HG02884 (cell line): Measurements from ENCODE around the gene CDA.

Experiments
- ATAC-seq: cut with Tn5 transposase; IDR thresholded peaks from one replicate; pipeline ENCODE4 v1.9.1; 2021; ENCODE audit warnings: mild to moderate bottlenecking, moderate library complexity; ENCODE audit not compliant: unreplicated experiment

The CDA gene

DNA sequence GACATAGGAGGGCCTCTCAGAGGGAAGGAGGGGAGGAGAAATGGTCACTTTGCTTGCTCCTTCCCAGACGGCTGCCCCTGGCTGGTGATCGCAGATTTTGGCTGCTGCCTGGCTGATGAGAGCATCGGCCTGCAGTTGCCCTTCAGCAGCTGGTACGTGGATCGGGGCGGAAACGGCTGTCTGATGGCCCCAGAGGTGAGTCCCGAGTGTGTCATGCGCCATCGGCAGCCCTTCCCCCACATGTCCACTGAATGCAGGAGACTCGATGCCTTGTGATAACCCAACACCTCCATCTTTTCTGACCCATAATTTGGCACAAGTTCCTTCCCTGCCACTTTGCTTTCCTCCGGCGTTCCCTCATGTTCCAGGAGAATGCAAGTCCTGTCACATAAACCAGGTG lies 59.5 kb downstream of the CDA start:
- ATAC-seq = no peak

DNA sequence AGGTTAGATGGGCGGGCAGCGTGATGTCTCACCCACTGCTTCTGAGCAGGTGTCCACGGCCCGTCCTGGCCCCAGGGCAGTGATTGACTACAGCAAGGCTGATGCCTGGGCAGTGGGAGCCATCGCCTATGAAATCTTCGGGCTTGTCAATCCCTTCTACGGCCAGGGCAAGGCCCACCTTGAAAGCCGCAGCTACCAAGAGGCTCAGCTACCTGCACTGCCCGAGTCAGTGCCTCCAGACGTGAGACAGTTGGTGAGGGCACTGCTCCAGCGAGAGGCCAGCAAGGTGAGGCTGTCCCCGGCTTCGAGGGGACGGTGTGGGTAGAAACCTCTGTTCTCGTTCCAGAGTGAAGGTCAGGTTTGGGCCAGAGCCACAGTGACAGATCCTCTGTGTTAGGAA lies 60.0 kb downstream of the CDA start:
- no peak for ATAC-seq

DNA sequence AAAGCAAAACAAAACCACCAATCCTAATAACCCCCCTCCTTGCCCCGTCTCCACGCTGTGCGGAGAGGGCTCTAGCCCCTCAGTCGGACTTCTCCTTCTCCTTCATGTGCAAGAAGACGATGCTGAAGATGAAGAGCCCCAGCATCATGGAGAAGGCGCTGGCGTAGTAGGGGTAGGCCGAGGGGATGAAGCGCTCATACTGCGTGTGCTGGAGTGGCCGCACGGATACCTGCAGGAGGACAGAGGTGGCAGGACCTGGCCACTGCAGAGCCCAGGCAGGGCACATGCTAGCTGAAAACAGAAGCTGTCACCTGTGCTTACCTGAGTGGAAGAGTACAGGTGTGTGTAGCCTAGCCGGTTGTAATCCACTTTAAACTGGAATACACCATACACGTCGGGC lies 63.4 kb downstream of the CDA start:
- ATAC-seq = no peak

- no peak for ATAC-seq
Observed at GRCh38 chr1:20654104-20654690, 65.3 kb downstream of the CDA start.

GRCh38 chr1:20657024-20657423 lies 68.1 kb downstream of the CDA start:
- no peak for ATAC-seq

DNA sequence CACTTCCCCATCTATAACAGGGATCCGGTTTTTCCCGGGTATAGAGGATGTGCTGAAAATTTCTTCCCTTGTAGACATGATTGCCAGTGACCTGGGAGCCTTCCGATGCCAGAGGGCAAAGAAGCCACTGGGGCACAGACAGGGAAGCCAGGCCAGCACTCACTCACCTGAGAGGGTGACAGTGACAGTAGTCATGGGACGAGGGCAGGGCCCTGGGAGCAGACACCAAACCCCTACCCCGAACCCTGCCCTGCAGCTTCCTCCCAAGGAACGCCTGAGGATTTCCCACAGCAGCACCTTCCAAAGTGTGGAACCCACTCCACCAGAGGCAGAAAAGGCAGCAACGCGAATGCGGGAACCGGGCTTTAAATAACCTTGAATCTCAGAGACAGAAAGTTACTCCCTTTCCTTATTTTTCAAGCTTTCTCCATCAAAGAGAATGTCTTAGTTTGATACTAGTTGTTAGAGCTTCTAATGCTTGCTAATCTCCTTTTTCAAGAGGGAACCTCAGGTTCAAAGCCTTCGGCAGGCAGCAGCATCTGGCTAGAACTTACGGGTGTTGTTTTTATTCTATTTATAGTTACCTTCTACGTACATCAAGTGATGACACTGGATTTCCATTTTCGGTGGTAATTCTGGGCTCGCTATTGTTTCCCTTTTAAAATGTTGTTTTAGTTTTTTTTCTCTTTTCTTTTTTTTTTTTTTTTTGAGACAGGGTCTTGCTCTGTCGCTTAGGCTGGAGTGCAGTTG lies 69.4 kb downstream of the CDA start:
- ATAC-seq = no peak

GRCh38 chr1:20660363-20660762 lies 71.5 kb downstream of the CDA start:
- ATAC-seq = no peak

GRCh38 chr1:20660847-20661206 lies 71.9 kb downstream of the CDA start:
- ATAC-seq = peak; percentile 2

- ATAC-seq = peak; percentile 94
Observed at GRCh38 chr1:20661207-20662109, 72.6 kb downstream of the CDA start, which contains the start of gene DDOST. TSS of gene DDOST (minus strand) at chr1:20661369. CDS start at chr1:20661350, 19 bp downstream.

- no peak for ATAC-seq
Observed at GRCh38 chr1:20662110-20662475, 73.2 kb downstream of the CDA start.

DNA sequence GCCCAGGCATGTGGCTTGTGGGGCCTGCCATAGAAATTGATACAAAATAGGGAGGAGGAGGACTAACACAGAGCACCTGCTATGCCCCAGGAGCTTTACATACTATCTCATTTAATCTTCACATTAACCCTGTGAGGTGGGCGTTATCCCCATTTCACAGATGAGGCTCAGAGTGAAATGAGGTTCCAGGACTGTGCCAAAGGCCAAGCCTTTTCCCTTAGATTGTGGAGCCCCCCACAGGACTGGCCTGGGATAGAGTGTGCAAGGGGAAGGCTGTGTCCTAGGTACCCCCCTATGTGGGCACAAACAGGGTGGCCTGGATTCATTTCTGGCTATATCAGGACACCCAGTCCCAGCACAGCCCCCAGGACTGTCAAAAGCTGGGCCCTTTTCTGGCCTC lies 74.5 kb downstream of the CDA start:
- ATAC-seq = no peak

DNA sequence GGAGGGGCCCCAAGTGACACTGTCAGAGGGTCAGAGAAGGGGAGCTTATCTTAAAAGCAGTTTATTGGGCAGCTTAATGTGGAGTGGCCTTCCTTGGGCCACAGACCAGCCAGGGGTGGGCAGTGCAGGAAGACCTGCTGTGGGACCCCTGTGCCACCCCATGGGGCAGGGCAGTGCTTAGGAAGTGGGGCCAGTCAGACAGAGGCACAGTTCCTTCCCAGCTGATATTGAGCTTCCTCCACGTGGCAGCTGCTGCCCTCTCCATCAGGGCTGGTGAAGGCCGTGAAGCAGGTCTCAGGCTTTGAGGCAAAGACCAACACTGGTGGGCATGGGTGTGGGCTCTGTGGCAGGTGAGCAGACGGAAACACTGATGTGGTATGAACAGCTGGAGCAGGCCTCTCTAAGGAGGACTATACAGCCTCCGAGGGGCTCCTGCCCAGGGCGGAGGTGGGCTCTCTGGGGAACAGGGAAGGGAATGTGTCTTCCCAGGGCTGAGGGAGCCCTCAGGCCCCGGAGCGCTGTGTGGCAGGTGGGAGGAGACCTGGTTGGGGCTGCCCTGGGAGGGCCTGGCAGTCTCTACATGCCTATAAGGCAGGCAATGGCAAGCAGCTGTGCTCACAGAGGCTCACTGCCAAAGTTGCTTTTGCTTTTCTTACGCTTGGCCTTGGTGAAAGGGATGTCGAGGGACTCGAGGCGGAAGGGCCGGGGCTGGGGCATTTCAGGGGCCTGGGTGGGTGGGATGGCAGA lies 75.2 kb downstream of the CDA start:
- ATAC-seq = no peak

DNA sequence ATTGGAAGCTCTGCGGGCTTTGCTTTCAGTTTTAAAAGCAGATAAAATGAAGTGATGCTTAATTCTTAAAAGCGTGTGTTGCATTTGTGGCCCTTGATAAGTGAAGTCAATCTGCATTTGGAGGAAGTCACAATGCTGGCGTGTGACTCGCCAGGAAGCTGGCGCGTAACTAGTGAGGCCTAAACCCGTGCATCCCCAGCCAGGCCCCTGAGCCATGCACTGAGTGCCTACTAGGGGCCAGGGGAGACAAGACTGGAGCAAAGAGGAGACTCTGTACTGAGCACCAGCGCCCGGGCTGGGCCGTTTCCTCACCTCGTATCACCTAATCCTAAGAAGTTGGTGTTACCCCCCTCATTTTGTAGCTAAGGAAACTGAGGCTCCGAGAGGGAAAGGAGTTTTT lies 76.8 kb downstream of the CDA start:
- no peak for ATAC-seq

DNA sequence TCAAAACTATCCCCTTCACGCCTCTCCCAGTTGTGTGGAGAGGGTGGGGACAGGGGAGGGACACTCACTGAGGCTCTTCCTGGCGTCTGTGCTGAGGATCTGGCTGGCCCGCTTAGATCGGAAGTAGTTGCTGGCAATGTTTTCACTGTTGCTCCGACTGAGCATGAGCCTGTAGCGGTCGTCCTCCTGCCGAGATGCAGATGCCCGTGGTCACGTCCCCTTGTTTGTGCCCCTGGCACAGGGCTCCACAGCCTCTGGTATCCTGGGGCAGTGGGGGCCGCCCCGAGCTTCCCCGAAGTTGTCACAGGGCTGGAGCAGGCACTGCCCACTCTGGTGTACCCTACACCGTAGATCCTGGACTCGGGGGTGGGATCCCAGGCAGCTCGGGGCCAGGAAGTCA lies 77.2 kb downstream of the CDA start:
- no peak for ATAC-seq

GRCh38 chr1:20666804-20667203 lies 77.9 kb downstream of the CDA start:
- no peak for ATAC-seq
